Small intestine (tissue), 7 donors: ENCODE data around the gene DTNBP1. TPM values are rescaled to one million over a fixed set of nuclear protein-coding genes. Genes with fewer than 3 reads are reported as not detected.
"Not testable (repeated sequence)": the region's sequence is repeated elsewhere in the genome, so short reads cannot be mapped to it uniquely, and the experiment has no call there.

Source experiments
- DNase-seq, 2 donors: peaks; one replicate each; pipeline versions ENCODE4 v3.0.0 to v3.0.0-alpha.2; 2013
- FAIRE-seq: peaks from 2 replicates; lab custom pipeline; 2012; peaks lifted over from hg19 to GRCh38; lab: Jason Lieb, UNC
- H3K27ac ChIP-seq, 3 donors: one replicate each; pipeline ENCODE4 v1.5.1; 2013; ENCODE audit warnings: low read length in 2 of 3, mild to moderate bottlenecking in 2 of 3, control low read depth in 1 of 3, inconsistent platforms in 1 of 3, low read depth in 1 of 3, moderate library complexity in 1 of 3
- H3K27me3 ChIP-seq, 3 donors: one replicate each; pipeline ENCODE4 v1.6.1; 2013; ENCODE audit warnings: low read length in 3 of 3, inconsistent platforms in 1 of 3; ENCODE audit not compliant: control insufficient read depth in 3 of 3, insufficient read depth in 3 of 3
- H3K36me3 ChIP-seq, 3 donors: one replicate each; pipeline ENCODE4 v1.6.1; 2013; ENCODE audit warnings: low read length in 3 of 3, inconsistent platforms in 1 of 3, low read depth in 1 of 3, mild to moderate bottlenecking in 1 of 3, moderate library complexity in 1 of 3; ENCODE audit not compliant: control insufficient read depth in 3 of 3, insufficient read depth in 2 of 3
- H3K4me1 ChIP-seq, 3 donors: one replicate each; pipeline ENCODE4 v1.6.1; 2013; ENCODE audit warnings: low read length in 2 of 3, inconsistent platforms in 1 of 3, low read depth in 1 of 3, mild to moderate bottlenecking in 1 of 3, moderate library complexity in 1 of 3; ENCODE audit not compliant: control insufficient read depth in 3 of 3, insufficient read depth in 2 of 3
- H3K4me3 ChIP-seq, 3 donors: one replicate each; pipeline ENCODE4 v1.5.1; 2013; ENCODE audit warnings: low read length in 3 of 3, control low read depth in 1 of 3, inconsistent platforms in 1 of 3, low read depth in 1 of 3, mild to moderate bottlenecking in 1 of 3, moderate library complexity in 1 of 3
- H3K9me3 ChIP-seq, 2 donors: one replicate each; pipeline ENCODE4 v1.6.1; 2013; ENCODE audit warnings: low read depth in 1 of 2, low read length in 1 of 2; ENCODE audit not compliant: control insufficient read depth in 2 of 2, insufficient read depth in 1 of 2
- WGBS, 3 donors: extraction: QIAGEN DNeasy Blood & Tissue Kit; methylation state at CpG; one replicate each; pipeline ENCODE4 v1.1.7; 2013; 5-methylcytosine and 5-hydroxymethylcytosine counted together
- polyA plus RNA-seq, 4 donors: library from polyadenylated mRNA; stranded (reverse) in 3 of 4; unstranded in 1 of 4; fragments of 200-250 nt in 3 of 4; fragments of 120-200 nt in 1 of 4; gene quantifications; one replicate each; pipeline versions ENCODE4 v1.2.1 to v1.2.3, GENCODE V29; 2013
- donor health status: healthy with polysubstance abuse.
- donor health status: control.
- donor health status: control.
- donor health status: Bipolar disorder and iron deficiency.
- donor health status: healthy.

The DTNBP1 gene
- polyA plus RNA-seq, 4 donors = 12.7 to 22.0 (median 18.7) TPM

DNA sequence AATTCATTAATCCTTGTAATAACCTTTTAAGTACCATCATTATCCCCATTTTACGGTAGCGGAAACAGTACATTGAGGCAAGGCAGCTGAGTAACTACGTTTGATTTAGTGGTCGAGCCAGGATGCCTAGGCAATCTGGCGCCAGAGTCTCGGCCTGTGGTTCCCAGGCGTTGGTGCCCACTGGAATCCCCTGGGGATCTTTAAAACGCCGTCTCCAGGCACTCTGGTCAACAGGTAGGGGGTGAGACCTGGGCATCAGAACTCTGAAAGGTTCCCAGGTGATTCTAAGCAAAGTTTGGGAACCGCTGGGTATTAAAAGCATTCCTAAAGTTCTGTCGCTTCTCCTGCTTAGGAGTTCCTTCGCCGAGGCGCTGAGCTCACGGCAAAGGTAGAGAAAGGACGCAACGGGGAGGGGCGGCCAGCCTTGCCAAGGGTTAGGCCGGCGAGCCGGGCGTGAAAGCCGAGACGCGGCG lies 939 bp downstream of the DTNBP1 start:
- DNase-seq (peak in 1 of 2 donors; percentile 65), FAIRE-seq (no peak)
- Histone ChIP-seq H3K27me3 (peaks cover 0 to 6% (median 0%) of the 10 kb centered on the region in 3 donors), H3K4me1 (peaks cover 0 to 6% (median 3%) of the 10 kb centered on the region in 3 donors), H3K27ac (peak overlapping the region; percentile 74 to 92 (median 88)), H3K36me3 (peaks cover 0 to 5% (median 0%) of the 10 kb centered on the region in 3 donors), H3K4me3 (peak overlapping the region; percentile 84 to 86 (median 86)), H3K9me3 (no peaks in the 10 kb centered on the region)
- 5 to 11% (median 8%) methylated on average over 26 of the region's 26 CpGs for WGBS, 3 donors

GRCh38 chr6:15659181-15659580 lies 3.6 kb downstream of the DTNBP1 start:
- WGBS, 3 donors = 84 to 89% (median 87%) methylated on average over 7 of the region's 7 CpGs
- Histone ChIP-seq H3K9me3 (no peaks in the 10 kb centered on the region), H3K4me3 (no peak overlapping the region), H3K36me3 (peaks cover 0 to 5% (median 0%) of the 10 kb centered on the region in 3 donors), H3K27me3 (peaks cover 0 to 5% (median 0%) of the 10 kb centered on the region in 3 donors), H3K27ac (no peak overlapping the region), H3K4me1 (peaks cover 0 to 6% (median 3%) of the 10 kb centered on the region in 3 donors)
- FAIRE-seq (no peak), DNase-seq (no peak)

- Histone ChIP-seq H3K27me3 (no peaks in the 10 kb centered on the region), H3K9me3 (no peaks in the 10 kb centered on the region), H3K36me3 (peaks cover 0 to 5% (median 0%) of the 10 kb centered on the region in 3 donors), H3K4me1 (peaks cover 0 to 3% (median 2%) of the 10 kb centered on the region in 3 donors), H3K27ac (no peak overlapping the region), H3K4me3 (no peak overlapping the region)
- no peak for DNase-seq
- FAIRE-seq = no peak
- WGBS, 3 donors = 78 to 84% (median 78%) methylated on average over 6 of the region's 6 CpGs
Measured at GRCh38 chr6:15658181-15658744, 4.6 kb downstream of the DTNBP1 start.

GRCh38 chr6:15657290-15657689 lies 5.5 kb downstream of the DTNBP1 start:
- FAIRE-seq = no peak
- 81 to 92% (median 91%) methylated on average over 2 of the region's 2 CpGs for WGBS, 3 donors
- Histone ChIP-seq H3K27me3 (no peaks in the 10 kb centered on the region), H3K4me1 (no peaks in the 10 kb centered on the region), H3K9me3 (no peaks in the 10 kb centered on the region), H3K4me3 (no peak overlapping the region), H3K36me3 (peaks cover 0 to 5% (median 0%) of the 10 kb centered on the region in 3 donors), H3K27ac (no peak overlapping the region)
- DNase-seq = no peak

DNA sequence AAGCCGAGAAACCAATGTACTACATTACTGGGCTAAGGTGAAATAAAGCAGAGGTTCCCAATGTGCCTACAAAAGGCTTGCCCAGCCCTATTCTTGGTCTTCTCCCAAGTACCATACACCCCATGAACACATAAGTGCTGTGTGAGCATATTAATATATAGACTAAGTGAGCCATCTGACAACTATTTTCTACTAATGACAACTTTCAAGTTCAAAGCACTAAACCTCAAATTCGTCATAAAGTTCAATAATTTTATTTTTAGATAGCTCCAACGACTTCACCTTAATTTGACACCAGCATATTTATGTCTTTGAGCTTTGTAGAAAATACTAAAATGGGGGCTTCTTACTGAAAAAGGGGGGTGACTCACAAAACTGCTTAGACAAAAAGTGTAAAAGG lies 6.7 kb downstream of the DTNBP1 start:
- no peak overlapping the region for H3K4me3 ChIP-seq
- H3K4me1 ChIP-seq = no peaks in the 10 kb centered on the region
- no peaks in the 10 kb centered on the region for H3K9me3 ChIP-seq
- DNase-seq (no peak), FAIRE-seq (no peak)
- no peaks in the 10 kb centered on the region for H3K27me3 ChIP-seq
- no peak overlapping the region for H3K27ac ChIP-seq
- H3K36me3 ChIP-seq = peaks cover 0 to 5% (median 0%) of the 10 kb centered on the region in 3 donors
- WGBS, 3 donors = 75 to 81% (median 79%) methylated on average over 3 of the region's 3 CpGs

- H3K4me3 ChIP-seq = no peak overlapping the region
- H3K36me3 ChIP-seq = peaks cover 0 to 7% (median 0%) of the 10 kb centered on the region in 3 donors
- FAIRE-seq (no peak), DNase-seq (no peak)
- no peaks in the 10 kb centered on the region for H3K4me1 ChIP-seq
- WGBS, 3 donors = 79 to 95% (median 90%) methylated on average over 4 of the region's 4 CpGs
- H3K27ac ChIP-seq = no peak overlapping the region
- no peaks in the 10 kb centered on the region for H3K27me3 ChIP-seq
- H3K9me3 ChIP-seq = no peaks in the 10 kb centered on the region
Measured at GRCh38 chr6:15654250-15654649, 8.6 kb downstream of the DTNBP1 start.

GRCh38 chr6:15653581-15653980 lies 9.2 kb downstream of the DTNBP1 start:
- peaks cover 0 to 5% (median 0%) of the 10 kb centered on the region in 3 donors for H3K36me3 ChIP-seq
- no peaks in the 10 kb centered on the region for H3K4me1 ChIP-seq
- no peak overlapping the region for H3K27ac ChIP-seq
- no peak overlapping the region for H3K4me3 ChIP-seq
- FAIRE-seq = no peak
- DNase-seq = no peak
- no peaks in the 10 kb centered on the region for H3K27me3 ChIP-seq
- H3K9me3 ChIP-seq = no peaks in the 10 kb centered on the region

DNA sequence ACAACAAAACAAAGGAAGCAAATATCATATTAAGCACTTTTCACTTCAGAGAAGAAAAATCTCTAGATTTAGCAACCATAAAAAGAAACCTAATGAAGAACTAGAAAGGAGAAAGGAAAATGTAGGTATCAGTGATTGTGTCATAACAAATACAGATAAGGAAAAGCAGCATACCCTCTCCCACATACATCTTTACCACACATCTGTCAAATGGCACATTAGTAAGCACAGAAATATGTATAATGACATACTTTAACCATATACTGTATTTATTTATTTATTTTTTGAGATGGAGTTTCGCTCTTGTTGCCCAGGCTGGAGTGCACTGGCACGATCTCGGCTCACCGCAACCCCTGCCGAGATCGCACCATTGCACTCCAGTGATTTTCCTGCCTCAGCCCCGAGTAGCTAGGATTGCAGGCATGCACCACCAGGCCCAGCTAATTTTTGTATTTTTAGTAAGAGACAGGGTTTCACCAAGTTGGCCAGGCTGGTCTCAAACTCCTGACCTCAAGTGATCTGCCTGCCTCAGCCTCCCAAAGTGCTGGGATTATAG lies 12.7 kb downstream of the DTNBP1 start:
- 92 to 97% (median 93%) methylated on average over 7 of the region's 7 CpGs for WGBS, 3 donors
- not testable (repeated sequence) for DNase-seq, H3K4me3 ChIP-seq, H3K9me3 ChIP-seq, FAIRE-seq, H3K4me1 ChIP-seq, H3K27me3 ChIP-seq, H3K27ac ChIP-seq, H3K36me3 ChIP-seq
